ENCODE data around the gene SMPDL3A. TPM values are rescaled to one million over a fixed set of nuclear protein-coding genes. Genes with fewer than 3 reads are reported as not detected.

Gene SMPDL3A
- total and polyA plus RNA-seq, 9 donors, result 3.5 to 14.1 (median 7.9) TPM

DNA sequence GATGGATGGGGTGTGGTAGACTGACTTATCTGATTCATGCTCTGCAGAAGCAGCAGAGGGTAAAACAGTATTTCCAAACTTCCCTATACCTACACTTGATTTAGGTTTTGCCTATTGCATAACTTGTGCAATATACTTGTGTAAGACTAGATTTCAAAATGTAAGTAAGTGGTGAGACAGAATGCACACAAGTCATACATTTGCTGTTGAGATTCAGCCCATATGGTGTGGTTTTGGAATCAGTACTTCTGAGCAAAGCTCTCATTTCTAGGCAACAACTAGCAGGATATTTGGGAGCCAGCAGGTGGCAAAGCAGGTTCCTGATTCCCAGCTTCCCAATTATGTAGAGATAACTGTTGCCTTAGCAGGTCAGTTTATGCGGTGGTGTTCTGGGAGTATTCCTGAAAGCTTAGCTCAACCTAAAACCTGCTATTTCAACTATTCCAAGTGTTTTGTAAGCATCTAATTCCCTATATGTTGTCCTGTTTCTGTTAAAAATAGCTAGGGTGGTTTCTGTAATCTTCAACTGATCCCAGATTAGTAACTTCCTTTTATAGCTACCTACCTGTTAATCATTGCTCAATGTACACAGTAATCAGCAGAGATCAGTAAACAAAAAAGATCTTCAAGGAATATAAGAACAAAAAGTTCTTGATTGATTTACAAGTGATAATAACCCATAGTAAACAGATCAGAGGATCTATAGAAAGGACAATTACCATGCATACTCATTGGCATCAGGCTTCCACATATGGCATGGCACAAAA, 18.0 kb upstream of the SMPDL3A start:
- WGBS, 3 donors, result 33 to 56% (median 35%) methylated on average over 1 of the region's 1 CpG

GRCh38 chr6:122772724-122773415, 16.2 kb upstream of the SMPDL3A start:
- DNase-seq, result no peak
- WGBS, 3 donors, result 62 to 75% (median 66%) methylated on average over 3 of the region's 3 CpGs
- intact Hi-C loops (cut with DNase I), result no loop called here
- no peak overlapping the region for H3K27ac ChIP-seq
- TF ChIP-seq POLR2A (IDR thresholded peaks at IDR 0.05) (no peak), EP300 (IDR thresholded peaks at IDR 0.05) (no peak), CTCF (IDR thresholded peaks at IDR 0.05) (no peak)
- H3K4me3 ChIP-seq, result no peak overlapping the region
- no peaks in the 10 kb centered on the region for H3K9me3 ChIP-seq
- no peaks in the 10 kb centered on the region for H3K27me3 ChIP-seq
- H3K4me1 ChIP-seq (ENCODE audit: insufficient read depth), result no peaks in the 10 kb centered on the region
- H3K36me3 ChIP-seq, result no peaks in the 10 kb centered on the region

More for the DNA sequence above, 18.0 kb upstream of the SMPDL3A start:
- H3K9me3 ChIP-seq, result no peaks in the 10 kb centered on the region
- TF ChIP-seq CTCF (IDR thresholded peaks at IDR 0.05) (no peak), EP300 (IDR thresholded peaks at IDR 0.05) (no peak), POLR2A (IDR thresholded peaks at IDR 0.05) (no peak)
- no peaks in the 10 kb centered on the region for H3K27me3 ChIP-seq
- intact Hi-C loops (cut with DNase I), result no loop called here
- H3K36me3 ChIP-seq, result no peaks in the 10 kb centered on the region
- H3K27ac ChIP-seq, result no peak overlapping the region
- no peaks in the 10 kb centered on the region for H3K4me1 ChIP-seq (ENCODE audit: insufficient read depth)
- no peak for DNase-seq
- no peak overlapping the region for H3K4me3 ChIP-seq

- H3K4me3 ChIP-seq, result no peak overlapping the region
- H3K36me3 ChIP-seq, result no peaks in the 10 kb centered on the region
- no peaks in the 10 kb centered on the region for H3K4me1 ChIP-seq (ENCODE audit: insufficient read depth)
- H3K27ac ChIP-seq, result no peak overlapping the region
- no peak for TF ChIP-seq POLR2A (IDR thresholded peaks at IDR 0.05)
- no peak for TF ChIP-seq CTCF (IDR thresholded peaks at IDR 0.05)
- no peak for TF ChIP-seq EP300 (IDR thresholded peaks at IDR 0.05)
- H3K9me3 ChIP-seq, result no peaks in the 10 kb centered on the region
- intact Hi-C loops (cut with DNase I), result no loop called here
- no peak for DNase-seq
- H3K27me3 ChIP-seq, result no peaks in the 10 kb centered on the region
Observed at GRCh38 chr6:122775975-122776374, 13.1 kb upstream of the SMPDL3A start.

DNA sequence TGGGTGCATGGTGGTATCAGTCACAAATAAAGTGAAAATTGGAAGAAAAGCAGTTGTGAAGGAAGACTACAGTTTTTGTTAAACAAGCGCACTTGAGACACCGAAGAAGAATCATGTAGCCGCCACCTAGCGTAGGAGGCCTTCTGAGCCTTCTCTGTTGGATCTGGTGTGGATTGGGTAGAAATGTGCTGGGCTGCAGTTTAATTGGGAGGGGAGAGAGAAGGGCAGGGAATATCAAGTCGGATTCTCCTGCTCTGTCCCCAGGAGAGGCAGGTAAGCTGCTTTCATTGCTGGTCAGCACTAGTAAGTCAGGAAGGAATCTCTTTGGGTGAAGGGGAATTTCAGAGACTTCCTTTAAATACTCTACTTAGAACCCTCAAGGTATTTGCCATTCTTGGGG, 10.8 kb upstream of the SMPDL3A start:
- no peak for DNase-seq
- WGBS, 3 donors, result 89 to 92% (median 91%) methylated on average over 5 of the region's 5 CpGs
- intact Hi-C loops (cut with DNase I), result no loop called here
- H3K4me1 ChIP-seq (ENCODE audit: insufficient read depth), result no peaks in the 10 kb centered on the region
- H3K4me3 ChIP-seq, result no peak overlapping the region
- H3K27ac ChIP-seq, result no peak overlapping the region
- H3K27me3 ChIP-seq, result no peaks in the 10 kb centered on the region
- H3K9me3 ChIP-seq, result no peaks in the 10 kb centered on the region
- no peak for TF ChIP-seq CTCF (IDR thresholded peaks at IDR 0.05)
- no peaks in the 10 kb centered on the region for H3K36me3 ChIP-seq

Data from ovary (tissue), 9 donors.